MM.1S (cell line): Measurements from ENCODE around the gene SANBR.

ENCODE experiments used
- DNase-seq: peaks from one replicate; pipeline ENCODE4 v3.0.0-alpha.2; 2015
- H2AFZ ChIP-seq: fragments of 300-600 bp; sonication (generic); 2 replicates; pipeline ENCODE4 v1.6.0; 2016; ENCODE audit warnings: antibody characterized with exemption, low read length
- H3F3A ChIP-seq: fragments of 300-600 bp; sonication (generic); 2 replicates; pipeline ENCODE4 v1.6.1; 2016; ENCODE audit warnings: mild to moderate bottlenecking, antibody characterized with exemption, low read length, moderate library complexity, mixed read lengths; ENCODE audit not compliant: insufficient read depth
- H3K27ac ChIP-seq: fragments of 300-600 bp; sonication (generic); 2 replicates; pipeline ENCODE4 v1.5.1; 2016; ENCODE audit warnings: mild to moderate bottlenecking, low read length
- H3K27me3 ChIP-seq: fragments of 300-600 bp; sonication (generic); replicated peaks from 2 replicates; pipeline ENCODE4 v1.6.0; 2016; ENCODE audit warnings: low read length; ENCODE audit not compliant: insufficient read depth
- H3K36me3 ChIP-seq: fragments of 300-600 bp; sonication (generic); replicated peaks from 2 replicates; pipeline ENCODE4 v1.6.1; 2016; ENCODE audit warnings: mild to moderate bottlenecking, low read length, mixed read lengths; ENCODE audit not compliant: insufficient read depth
- H3K4me1 ChIP-seq: fragments of 300-600 bp; sonication (generic); 2 replicates; pipeline ENCODE4 v1.6.1; 2016; ENCODE audit warnings: low read length, mixed read lengths
- H3K4me2 ChIP-seq: fragments of 300-600 bp; sonication (generic); 2 replicates; pipeline ENCODE4 v1.6.0; 2016; ENCODE audit warnings: low read depth, low read length
- H3K4me3 ChIP-seq: fragments of 300-600 bp; sonication (generic); 2 replicates; pipeline ENCODE4 v1.5.1; 2016; ENCODE audit warnings: low read length, mixed read lengths
- H3K79me2 ChIP-seq: fragments of 300-600 bp; sonication (generic); 2 replicates; pipeline ENCODE4 v1.6.1; 2016; ENCODE audit warnings: mixed run types, low read length, mixed read lengths
- H3K9ac ChIP-seq: fragments of 300-600 bp; sonication (generic); 2 replicates; pipeline ENCODE4 v1.6.1; 2016; ENCODE audit warnings: low read length, mixed read lengths
- H3K9me2 ChIP-seq: fragments of 300-600 bp; sonication (generic); replicated peaks from 2 replicates; pipeline ENCODE4 v1.6.1; 2016; ENCODE audit warnings: mild to moderate bottlenecking, low read length, mixed read lengths; ENCODE audit not compliant: insufficient read depth
- H3K9me3 ChIP-seq: fragments of 300-600 bp; sonication (generic); replicated peaks from 2 replicates; pipeline ENCODE4 v1.6.1; 2016; ENCODE audit warnings: mild to moderate bottlenecking, low read length, mixed read lengths; ENCODE audit not compliant: insufficient read depth
- H4K20me1 ChIP-seq: fragments of 300-600 bp; sonication (generic); 2 replicates; pipeline ENCODE4 v1.6.1; 2016; ENCODE audit warnings: mild to moderate bottlenecking, low read length, moderate library complexity, mixed read lengths; ENCODE audit not compliant: insufficient read depth
- EZH2 ChIP-seq: fragments of 300-600 bp; sonication (generic); optimal IDR thresholded peaks from 2 replicates; pipeline ENCODE3; 2017; ENCODE audit warnings: low read depth, mild to moderate bottlenecking, antibody characterized with exemption, low read length, mixed read lengths
- EZH2phosphoT487 ChIP-seq: fragments of 300-600 bp; sonication (generic); IDR thresholded peaks from 2 replicates; pipeline ENCODE4 v1.6.1; 2018; ENCODE audit warnings: antibody characterized with exemption, low read length
- TF ChIP-seq, protein P1 (sequence below): fragments of 300-600 bp; sonication (generic); IDR thresholded peaks from 2 replicates; pipeline ENCODE4 v1.5.1; 2016; ENCODE audit warnings: antibody characterized with exemption, low read length, mixed read lengths

Gene SANBR

DNA sequence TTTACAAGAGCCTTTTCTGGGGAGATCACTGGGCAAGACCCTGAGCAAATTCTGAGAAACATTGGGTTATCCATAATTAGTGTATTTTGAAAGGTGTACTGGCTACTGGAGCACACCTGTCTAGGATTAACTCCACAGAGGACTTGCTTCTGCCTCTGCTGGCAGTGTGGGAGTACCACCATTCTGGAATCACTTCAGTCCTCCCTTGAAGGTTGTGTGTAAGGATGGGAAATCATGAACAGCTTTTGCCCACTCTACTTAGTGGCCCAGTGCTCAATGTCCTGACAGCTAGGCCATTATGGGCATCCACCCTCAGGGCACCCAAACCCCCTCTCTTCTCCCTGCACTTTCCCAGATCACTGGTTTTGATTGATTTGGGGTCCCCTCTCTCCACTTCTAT lies 8.1 kb upstream of the SANBR start:
- no peak overlapping the region for H2AFZ ChIP-seq
- no peaks in the 10 kb centered on the region for H3K36me3 ChIP-seq
- no peaks in the 10 kb centered on the region for H3K27me3 ChIP-seq
- no peaks in the 10 kb centered on the region for H4K20me1 ChIP-seq
- 0 out of 2 replicates have a peak, but pooled peaks cover 3% of the 10 kb centered on the region for H3F3A ChIP-seq
- H3K4me2 ChIP-seq: no peak overlapping the region
- H3K9me3 ChIP-seq: no peaks in the 10 kb centered on the region
- no peak overlapping the region for H3K4me3 ChIP-seq
- no peaks in the 10 kb centered on the region for H3K9me2 ChIP-seq
- H3K4me1 ChIP-seq: peaks cover 7% of the 10 kb centered on the region; the same call in 1 of the 2 replicates
- H3K9ac ChIP-seq: no peak overlapping the region
- no peak overlapping the region for H3K27ac ChIP-seq
- TF ChIP-seq EZH2: no peak
- TF ChIP-seq, protein P1, sequence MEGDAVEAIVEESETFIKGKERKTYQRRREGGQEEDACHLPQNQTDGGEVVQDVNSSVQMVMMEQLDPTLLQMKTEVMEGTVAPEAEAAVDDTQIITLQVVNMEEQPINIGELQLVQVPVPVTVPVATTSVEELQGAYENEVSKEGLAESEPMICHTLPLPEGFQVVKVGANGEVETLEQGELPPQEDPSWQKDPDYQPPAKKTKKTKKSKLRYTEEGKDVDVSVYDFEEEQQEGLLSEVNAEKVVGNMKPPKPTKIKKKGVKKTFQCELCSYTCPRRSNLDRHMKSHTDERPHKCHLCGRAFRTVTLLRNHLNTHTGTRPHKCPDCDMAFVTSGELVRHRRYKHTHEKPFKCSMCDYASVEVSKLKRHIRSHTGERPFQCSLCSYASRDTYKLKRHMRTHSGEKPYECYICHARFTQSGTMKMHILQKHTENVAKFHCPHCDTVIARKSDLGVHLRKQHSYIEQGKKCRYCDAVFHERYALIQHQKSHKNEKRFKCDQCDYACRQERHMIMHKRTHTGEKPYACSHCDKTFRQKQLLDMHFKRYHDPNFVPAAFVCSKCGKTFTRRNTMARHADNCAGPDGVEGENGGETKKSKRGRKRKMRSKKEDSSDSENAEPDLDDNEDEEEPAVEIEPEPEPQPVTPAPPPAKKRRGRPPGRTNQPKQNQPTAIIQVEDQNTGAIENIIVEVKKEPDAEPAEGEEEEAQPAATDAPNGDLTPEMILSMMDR: no peak
- TF ChIP-seq EZH2phosphoT487: no peak
- no peak for DNase-seq
- no peaks in the 10 kb centered on the region for H3K79me2 ChIP-seq

DNA sequence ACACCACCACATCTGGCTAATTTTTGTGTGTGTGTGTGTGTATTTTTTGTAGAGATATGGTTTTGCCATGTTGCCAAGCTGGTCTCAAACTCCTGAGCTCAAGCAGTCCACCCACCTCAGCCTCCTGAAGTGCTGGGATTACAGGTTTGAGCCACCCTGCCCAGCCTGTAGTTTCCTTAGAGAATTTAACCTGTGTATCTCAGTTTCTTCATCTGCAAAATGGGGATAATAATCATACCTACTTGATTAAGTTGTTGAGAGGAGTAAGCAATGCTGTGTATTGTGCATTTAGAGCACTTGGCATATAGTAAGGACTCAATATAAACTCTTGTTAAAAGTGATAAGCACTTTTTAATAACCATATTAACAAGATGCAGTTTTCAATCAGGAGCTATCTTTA lies 6.3 kb upstream of the SANBR start:
- H3K79me2 ChIP-seq: no peaks in the 10 kb centered on the region
- 0 out of 2 replicates have a peak, but pooled peaks cover 3% of the 10 kb centered on the region for H3F3A ChIP-seq
- no peak for DNase-seq
- no peaks in the 10 kb centered on the region for H3K27me3 ChIP-seq
- no peak overlapping the region for H2AFZ ChIP-seq
- H3K4me3 ChIP-seq: no peak overlapping the region
- H3K36me3 ChIP-seq: no peaks in the 10 kb centered on the region
- H3K4me1 ChIP-seq: peaks cover 7% of the 10 kb centered on the region; the same call in 1 of the 2 replicates
- no peak overlapping the region for H3K27ac ChIP-seq
- no peaks in the 10 kb centered on the region for H3K9me2 ChIP-seq
- no peak overlapping the region for H3K9ac ChIP-seq
- H3K9me3 ChIP-seq: no peaks in the 10 kb centered on the region
- no peak for TF ChIP-seq EZH2phosphoT487
- TF ChIP-seq EZH2: no peak
- TF ChIP-seq, protein P1: no peak
- H4K20me1 ChIP-seq: no peaks in the 10 kb centered on the region
- H3K4me2 ChIP-seq: no peak overlapping the region

DNA sequence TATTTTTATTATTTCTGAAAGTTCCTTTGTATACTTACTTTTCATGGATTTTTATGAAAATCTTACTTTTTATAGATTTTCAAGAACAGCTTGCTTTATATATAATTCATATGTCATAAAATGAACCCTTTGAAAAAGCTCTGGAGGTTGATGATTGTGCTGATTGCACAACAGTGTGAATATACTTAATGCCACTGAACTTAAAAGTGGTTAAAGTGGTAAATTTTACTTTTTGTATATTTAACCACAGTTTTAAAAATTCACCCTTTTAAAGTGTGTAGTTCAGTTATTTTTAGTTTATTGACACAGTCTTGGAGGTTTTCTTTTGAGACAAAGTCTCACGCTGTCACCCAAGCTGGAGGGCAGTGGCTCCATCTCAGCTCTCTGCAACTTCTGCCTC lies 8.4 kb downstream of the SANBR start:
- no peak for DNase-seq
- Histone ChIP-seq H3K9me2 (no peaks in the 10 kb centered on the region), H3K9ac (no peak overlapping the region), H2AFZ (no peak overlapping the region), H3K27me3 (no peaks in the 10 kb centered on the region), H3K9me3 (no peaks in the 10 kb centered on the region), H3K4me1 (no peaks in the 10 kb centered on the region), H3K27ac (no peak overlapping the region), H3K4me3 (no peak overlapping the region), H3K4me2 (no peak overlapping the region), H3K36me3 (no peaks in the 10 kb centered on the region), H3F3A (peaks cover 3% of the 10 kb centered on the region; the same call in 1 of the 2 replicates), H4K20me1 (no peaks in the 10 kb centered on the region), H3K79me2 (no peaks in the 10 kb centered on the region)
- TF ChIP-seq EZH2phosphoT487 (no peak), EZH2 (no peak)
- TF ChIP-seq, protein P1: no peak
